Ishikawa (cell line): ENCODE data around the gene PRUNE2.

Experiments
- CEBPB ChIP-seq: IDR thresholded peaks from 2 replicates; pipeline ENCODE4 v1.6.1; 2012
- CREB1 ChIP-seq: IDR thresholded peaks from 2 replicates; pipeline ENCODE4 v1.6.1; 2012; ENCODE audit warnings: low read depth
- EGR1 ChIP-seq: IDR thresholded peaks from 2 replicates; pipeline ENCODE4 v1.6.1; 2012
- EP300 ChIP-seq: IDR thresholded peaks from 2 replicates; pipeline ENCODE4 v1.6.1; 2012; ENCODE audit warnings: borderline replicate concordance
- FOXM1 ChIP-seq: IDR thresholded peaks from 2 replicates; pipeline ENCODE4 v1.6.1; 2012; ENCODE audit warnings: low read depth, borderline replicate concordance
- MAX ChIP-seq: IDR thresholded peaks from 2 replicates; pipeline ENCODE4 v1.6.1; 2012
- NFIC ChIP-seq: IDR thresholded peaks from 2 replicates; pipeline ENCODE4 v1.6.1; 2012
- RAD21 ChIP-seq: IDR thresholded peaks from 2 replicates; pipeline ENCODE4 v1.6.1; 2012; ENCODE audit warnings: low read depth
- REST ChIP-seq: IDR thresholded peaks from 2 replicates; pipeline ENCODE4 v1.6.1; 2012; ENCODE audit warnings: low read depth, mild to moderate bottlenecking
- TAF1 ChIP-seq: IDR thresholded peaks from 2 replicates; pipeline ENCODE4 v1.6.1; 2012; ENCODE audit warnings: low read depth, mild to moderate bottlenecking
- TCF12 ChIP-seq: IDR thresholded peaks from 2 replicates; pipeline ENCODE4 v1.6.1; 2012; ENCODE audit warnings: low read depth
- TEAD4 ChIP-seq: IDR thresholded peaks from 2 replicates; pipeline ENCODE4 v1.6.1; 2012
- USF1 ChIP-seq: IDR thresholded peaks from 2 replicates; pipeline ENCODE4 v1.6.1; 2012
- YY1 ChIP-seq: IDR thresholded peaks from 2 replicates; pipeline ENCODE4 v1.6.1; 2012; ENCODE audit warnings: low read depth
- ZBTB7A ChIP-seq: IDR thresholded peaks from 2 replicates; pipeline ENCODE4 v1.6.1; 2012; ENCODE audit warnings: low read depth

PRUNE2 gene

GRCh38 chr9:76649894-76650293 lies 256.0 kb downstream of the PRUNE2 start:
- TF ChIP-seq TCF12 (no peak), TEAD4 (no peak), NFIC (no peak), EGR1 (no peak), YY1 (no peak), TAF1 (no peak), EP300 (no peak), RAD21 (no peak), MAX (no peak), ZBTB7A (no peak), CREB1 (no peak), REST (no peak), FOXM1 (no peak), CEBPB (no peak)

- TF ChIP-seq EP300 (peak; percentile 76; the same call in 1 of the 2 replicates), TCF12 (peak; percentile 67; the same call in 1 of the 2 replicates), TAF1 (no peak), REST (no peak), NFIC (peak; percentile 95), USF1 (no peak), FOXM1 (no peak), TEAD4 (0 out of 2 replicates have a peak, but pooled peaks have one; percentile 41), CEBPB (no peak), RAD21 (no peak)
Observed at GRCh38 chr9:76646249-76646648, 259.7 kb downstream of the PRUNE2 start.

GRCh38 chr9:76644647-76645250 lies 261.2 kb downstream of the PRUNE2 start:
- no peak for TF ChIP-seq TEAD4
- no peak for TF ChIP-seq TAF1
- no peak for TF ChIP-seq TCF12
- no peak for TF ChIP-seq REST
- no peak for TF ChIP-seq MAX
- TF ChIP-seq CEBPB = no peak
- no peak for TF ChIP-seq ZBTB7A
- no peak for TF ChIP-seq EP300
- TF ChIP-seq NFIC = no peak
- TF ChIP-seq EGR1 = no peak
- TF ChIP-seq USF1 = no peak
- no peak for TF ChIP-seq CREB1
- TF ChIP-seq YY1 = no peak
- TF ChIP-seq RAD21 = no peak

GRCh38 chr9:76644171-76644570 lies 261.7 kb downstream of the PRUNE2 start:
- TF ChIP-seq EP300 (no peak), ZBTB7A (no peak), EGR1 (no peak), REST (no peak)
